Cardiac fibroblast (primary cell): Measurements from ENCODE around the gene SLC27A5.
"Not testable (repeated sequence)": the region's sequence is repeated elsewhere in the genome, so short reads cannot be mapped to it uniquely, and the experiment has no call there.

Experiments used
- DNase-seq, 2 donors: peaks; one replicate each; pipeline versions ENCODE4 v3.0.0 to v3.0.0-alpha.2; 2010; ENCODE audit warnings: low read depth in 2 of 2
- H3K4me3 ChIP-seq, 2 donors: replicated peaks in 1 of 2; 1 replicate in 1 of 2; 2 replicates in 1 of 2; pipeline ENCODE4 v1.5.1; 2011; ENCODE audit warnings: low read depth in 2 of 2, low read length in 2 of 2, mild to moderate bottlenecking in 2 of 2, moderate library complexity in 1 of 2
- TF ChIP-seq, protein P1 (sequence below): IDR thresholded peaks from one replicate; pipeline ENCODE4 v1.5.1; 2011; ENCODE audit warnings: low read depth, mild to moderate bottlenecking, low read length, inconsistent platforms

SLC27A5 gene

DNA sequence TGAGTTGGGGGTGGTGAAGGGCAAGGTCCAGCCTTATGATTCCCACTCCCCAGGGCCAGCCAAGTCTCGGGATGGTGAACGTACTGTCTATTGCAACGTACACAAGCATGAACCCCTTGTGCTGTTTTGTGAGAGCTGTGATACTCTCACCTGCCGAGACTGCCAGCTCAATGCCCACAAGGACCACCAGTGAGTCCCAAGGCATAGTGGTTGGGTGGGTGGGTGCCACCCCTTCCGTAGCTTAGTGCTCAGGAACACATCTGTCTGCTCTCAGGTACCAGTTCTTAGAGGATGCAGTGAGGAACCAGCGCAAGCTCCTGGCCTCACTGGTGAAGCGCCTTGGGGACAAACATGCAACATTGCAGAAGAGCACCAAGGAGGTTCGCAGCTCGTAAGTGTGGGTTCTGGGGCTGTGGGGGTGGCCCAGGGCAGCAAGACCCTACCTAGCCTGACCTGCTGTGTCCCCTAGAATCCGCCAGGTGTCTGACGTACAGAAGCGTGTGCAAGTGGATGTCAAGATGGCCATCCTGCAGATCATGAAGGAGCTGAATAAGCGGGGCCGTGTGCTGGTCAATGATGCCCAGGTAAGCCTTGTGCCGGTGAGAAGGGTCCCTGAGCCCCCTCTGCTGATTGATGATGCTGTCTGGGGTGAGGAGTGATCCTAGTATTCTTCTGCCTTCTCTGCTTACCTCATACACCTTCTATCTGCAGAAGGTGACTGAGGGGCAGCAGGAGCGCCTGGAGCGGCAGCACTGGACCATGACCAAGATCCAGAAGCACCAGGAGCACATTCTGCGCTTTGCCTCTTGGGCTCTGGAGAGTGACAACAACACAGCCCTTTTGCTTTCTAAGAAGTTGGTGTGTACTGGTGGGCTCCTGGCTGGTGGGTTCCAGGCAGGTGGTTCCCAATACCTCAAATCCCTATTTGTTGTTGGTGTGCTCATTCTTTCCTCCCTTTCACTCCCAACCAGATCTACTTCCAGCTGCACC, 35.8 kb upstream of the SLC27A5 start:
- DNase-seq = no peak
- H3K4me3 ChIP-seq = no peak overlapping the region
- TF ChIP-seq, protein P1, sequence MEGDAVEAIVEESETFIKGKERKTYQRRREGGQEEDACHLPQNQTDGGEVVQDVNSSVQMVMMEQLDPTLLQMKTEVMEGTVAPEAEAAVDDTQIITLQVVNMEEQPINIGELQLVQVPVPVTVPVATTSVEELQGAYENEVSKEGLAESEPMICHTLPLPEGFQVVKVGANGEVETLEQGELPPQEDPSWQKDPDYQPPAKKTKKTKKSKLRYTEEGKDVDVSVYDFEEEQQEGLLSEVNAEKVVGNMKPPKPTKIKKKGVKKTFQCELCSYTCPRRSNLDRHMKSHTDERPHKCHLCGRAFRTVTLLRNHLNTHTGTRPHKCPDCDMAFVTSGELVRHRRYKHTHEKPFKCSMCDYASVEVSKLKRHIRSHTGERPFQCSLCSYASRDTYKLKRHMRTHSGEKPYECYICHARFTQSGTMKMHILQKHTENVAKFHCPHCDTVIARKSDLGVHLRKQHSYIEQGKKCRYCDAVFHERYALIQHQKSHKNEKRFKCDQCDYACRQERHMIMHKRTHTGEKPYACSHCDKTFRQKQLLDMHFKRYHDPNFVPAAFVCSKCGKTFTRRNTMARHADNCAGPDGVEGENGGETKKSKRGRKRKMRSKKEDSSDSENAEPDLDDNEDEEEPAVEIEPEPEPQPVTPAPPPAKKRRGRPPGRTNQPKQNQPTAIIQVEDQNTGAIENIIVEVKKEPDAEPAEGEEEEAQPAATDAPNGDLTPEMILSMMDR = no peak

DNA sequence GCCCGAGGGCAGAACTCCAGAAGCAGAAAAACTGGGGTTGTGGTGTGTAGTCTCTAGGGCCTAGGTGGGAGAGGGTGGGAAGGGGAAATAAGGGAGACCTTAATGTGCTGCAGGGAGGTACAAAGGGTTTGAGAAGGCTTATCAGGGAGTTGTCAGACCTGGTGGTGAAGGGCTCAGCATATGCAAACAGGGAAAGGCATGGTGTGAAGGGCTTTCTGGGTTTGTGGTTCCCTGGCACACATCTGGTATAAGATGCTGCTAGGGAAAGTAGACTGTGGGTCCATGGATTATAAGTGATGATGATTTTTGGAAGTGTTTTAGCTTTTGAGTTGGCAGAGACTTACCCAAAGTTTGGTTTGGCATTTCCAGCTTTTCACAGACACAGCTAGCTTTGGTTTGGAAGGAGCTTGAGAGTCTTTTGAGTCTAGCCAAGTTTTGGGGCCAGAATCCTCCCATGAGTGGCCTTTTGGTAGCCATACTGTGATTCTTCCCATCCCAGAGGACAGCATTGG, 34.3 kb upstream of the SLC27A5 start:
- DNase-seq = no peak
- TF ChIP-seq, protein P1 = no peak

DNA sequence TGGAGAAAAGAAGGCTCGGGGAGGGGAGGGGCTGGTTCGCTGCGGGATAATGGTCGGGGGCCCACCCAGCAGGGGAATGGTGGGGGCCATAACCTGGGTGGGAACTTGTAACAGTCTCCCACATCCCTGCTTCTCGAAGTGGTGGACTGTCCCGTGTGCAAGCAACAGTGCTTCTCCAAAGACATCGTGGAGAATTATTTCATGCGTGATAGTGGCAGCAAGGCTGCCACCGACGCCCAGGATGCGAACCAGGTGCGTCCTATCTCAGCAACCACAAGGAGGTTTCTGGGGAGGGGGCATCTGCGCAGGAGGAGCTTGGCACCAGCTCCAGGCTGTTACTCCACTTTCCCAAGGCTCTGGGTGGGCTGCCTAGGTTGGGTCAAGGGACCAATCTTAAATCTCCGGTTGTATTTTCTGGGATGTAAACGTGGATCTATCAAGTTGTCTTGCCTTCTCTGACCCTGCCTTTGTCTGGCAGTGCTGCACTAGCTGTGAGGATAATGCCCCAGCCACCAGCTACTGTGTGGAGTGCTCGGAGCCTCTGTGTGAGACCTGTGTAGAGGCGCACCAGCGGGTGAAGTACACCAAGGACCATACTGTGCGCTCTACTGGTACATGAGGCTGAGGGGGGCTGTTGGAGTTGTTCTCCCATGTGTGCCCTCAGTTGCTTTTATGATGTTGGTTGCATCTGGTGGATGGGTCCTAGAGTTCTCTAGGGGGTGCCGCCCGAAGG, 33.7 kb upstream of the SLC27A5 start:
- TF ChIP-seq, protein P1 = no peak
- peak overlapping the region; percentile 91 for H3K4me3 ChIP-seq
- no peak for DNase-seq

More for the DNA sequence above, 34.3 kb upstream of the SLC27A5 start:
- H3K4me3 ChIP-seq = peak overlapping the region; percentile 91

DNA sequence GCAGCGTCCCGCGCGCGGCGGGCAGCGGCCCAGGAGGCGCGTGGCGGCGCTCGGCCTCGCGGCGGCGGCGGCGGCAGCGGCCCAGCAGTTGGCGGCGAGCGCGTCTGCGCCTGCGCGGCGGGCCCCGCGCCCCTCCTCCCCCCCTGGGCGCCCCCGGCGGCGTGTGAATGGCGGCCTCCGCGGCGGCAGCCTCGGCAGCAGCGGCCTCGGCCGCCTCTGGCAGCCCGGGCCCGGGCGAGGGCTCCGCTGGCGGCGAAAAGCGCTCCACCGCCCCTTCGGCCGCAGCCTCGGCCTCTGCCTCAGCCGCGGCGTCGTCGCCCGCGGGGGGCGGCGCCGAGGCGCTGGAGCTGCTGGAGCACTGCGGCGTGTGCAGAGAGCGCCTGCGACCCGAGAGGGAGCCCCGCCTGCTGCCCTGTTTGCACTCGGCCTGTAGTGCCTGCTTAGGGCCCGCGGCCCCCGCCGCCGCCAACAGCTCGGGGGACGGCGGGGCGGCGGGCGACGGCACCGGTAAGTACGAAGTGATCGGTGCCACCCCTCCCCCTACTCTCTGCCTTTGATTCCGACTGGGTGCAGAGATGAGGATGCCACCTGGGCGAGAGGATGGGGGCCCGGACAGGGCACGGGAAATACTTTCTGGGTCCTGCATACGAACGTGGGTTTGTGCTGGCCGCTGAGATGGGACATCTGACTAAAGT, 32.9 kb upstream of the SLC27A5 start:
- TF ChIP-seq, protein P1 = no peak
- peak overlapping the region; percentile 91 for H3K4me3 ChIP-seq
- DNase-seq = peak; percentile 47 to 65

DNA sequence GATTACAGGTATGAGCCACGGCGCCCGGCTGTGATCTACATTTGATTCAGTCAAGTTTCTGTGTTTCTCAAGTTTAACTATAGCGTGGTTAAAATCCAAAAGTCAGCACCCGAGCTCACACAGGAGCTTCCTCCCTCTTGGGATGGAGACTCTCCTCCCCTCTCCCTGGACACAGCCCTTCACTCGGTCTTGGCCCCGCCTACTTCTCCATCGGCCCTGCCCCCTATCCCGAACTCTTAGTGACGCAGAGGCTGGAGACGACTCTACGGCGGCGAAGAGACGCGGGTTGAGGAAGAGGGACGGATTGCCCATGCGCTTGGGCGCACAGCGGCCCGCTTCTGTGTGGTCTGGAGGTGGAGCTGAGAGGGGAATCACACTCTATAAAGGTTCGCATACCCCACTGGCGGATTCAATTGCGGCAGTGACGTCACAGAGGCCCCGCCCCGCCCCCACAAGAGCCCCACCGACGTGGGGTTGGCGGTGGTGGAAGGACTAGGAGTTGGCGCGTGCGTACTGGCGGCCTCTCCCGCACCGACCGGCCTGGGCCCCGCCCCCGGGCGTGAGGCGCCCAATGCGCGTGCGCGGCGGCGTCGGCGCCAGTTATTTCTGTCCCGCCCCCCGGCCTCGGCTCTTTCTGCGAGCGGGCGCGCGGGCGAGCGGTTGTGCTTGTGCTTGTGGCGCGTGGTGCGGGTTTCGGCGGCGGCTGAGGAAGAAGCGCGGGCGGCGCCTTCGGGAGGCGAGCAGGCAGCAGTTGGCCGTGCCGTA, 32.2 kb upstream of the SLC27A5 start, which contains the start of gene TRIM28:
Gene TRIM28 (plus strand): TSS at position 239 of the 765 bp plus-strand sequence. CDS start 694 bp downstream, outside the sequence.
- TF ChIP-seq, protein P1 = no peak
- peak; percentile 99 to 100 for DNase-seq
- peak within 1 kb of the TSS; percentile 91 for H3K4me3 ChIP-seq

DNA sequence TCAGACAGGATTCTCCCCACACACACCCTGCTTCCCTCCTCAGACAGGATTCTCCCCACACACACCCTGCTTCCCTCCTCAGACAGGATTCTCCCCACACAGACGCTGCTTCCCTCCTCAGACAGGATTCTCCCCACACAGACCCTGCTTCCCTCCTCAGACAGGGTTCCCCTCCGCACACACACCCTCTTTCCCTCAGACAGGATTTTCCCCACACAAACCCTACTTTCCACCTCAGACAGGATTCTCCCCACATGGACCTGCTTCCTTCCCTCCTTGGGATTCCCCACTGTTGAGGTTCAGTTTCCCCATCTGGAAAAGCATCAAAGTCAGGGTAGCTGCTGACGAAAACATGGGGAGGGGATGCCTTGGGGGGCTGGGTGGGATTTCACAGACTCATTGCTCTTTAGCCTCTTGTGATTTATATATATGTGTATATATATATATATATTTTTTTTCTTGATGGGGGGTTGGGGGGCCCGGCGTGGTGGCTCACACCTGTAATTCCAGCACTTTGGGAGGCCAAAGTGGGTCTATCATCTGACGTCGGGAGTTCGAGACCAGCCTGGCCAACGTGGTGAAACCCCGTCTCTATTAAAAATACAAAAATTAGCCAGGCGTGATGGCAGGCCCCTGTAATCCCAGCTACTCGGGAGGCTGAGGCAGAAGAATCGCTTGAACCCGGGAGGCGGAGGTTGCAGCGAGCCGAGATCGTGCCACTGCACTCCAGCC, 31.0 kb upstream of the SLC27A5 start:
- peak overlapping the region in 1 of 2 donors; percentile 55 for H3K4me3 ChIP-seq
- DNase-seq = not testable (repeated sequence)

DNA sequence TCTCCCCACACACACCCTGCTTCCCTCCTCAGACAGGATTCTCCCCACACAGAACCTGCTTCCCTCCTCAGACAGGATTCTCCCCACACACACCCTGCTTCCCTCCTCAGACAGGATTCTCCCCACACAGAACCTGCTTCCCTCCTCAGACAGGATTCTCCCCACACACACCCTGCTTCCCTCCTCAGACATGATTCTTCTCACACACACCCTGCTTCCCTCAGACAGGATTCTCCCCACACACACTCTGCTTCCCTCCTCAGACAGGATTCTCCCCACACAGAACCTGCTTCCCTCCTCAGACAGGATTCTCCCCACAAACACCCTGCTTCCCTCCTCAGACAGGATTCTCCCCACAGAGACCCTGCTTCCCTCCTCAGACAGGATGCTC, 27.4 kb upstream of the SLC27A5 start:
- not testable (repeated sequence) for DNase-seq

More for the DNA sequence above, 27.4 kb upstream of the SLC27A5 start:
- not testable (repeated sequence) for H3K4me3 ChIP-seq
